ENCODE results near the gene SFMBT1. TPM values are rescaled to one million over a fixed set of nuclear protein-coding genes. Genes with fewer than 3 reads are reported as not detected.

Gene SFMBT1
- total and polyA plus RNA-seq, 2 of the 4 experiments (the other 2 are of a cell fraction) = 1.0 to 1.8 TPM

GRCh38 chr3:53080612-53081205, 34.8 kb upstream of the SFMBT1 start:
- TF ChIP-seq CTCF (conservative IDR thresholded peaks at IDR 0.05; ENCODE audit: low read depth, low read length) (no peak), CHD1 (IDR thresholded peaks at IDR 0.05; ENCODE audit: low read depth, low read length) (no peak), MXI1 (IDR thresholded peaks at IDR 0.05; ENCODE audit: borderline replicate concordance, low read depth, low read length) (no peak), CEBPB (IDR thresholded peaks at IDR 0.05; ENCODE audit: low read depth, low read length) (no peak), FOS (IDR thresholded peaks at IDR 0.05; ENCODE audit: low read depth, low read length) (no peak), MAFK (IDR thresholded peaks at IDR 0.05; ENCODE audit: low read depth, low read length) (no peak), NFE2L2 (IDR thresholded peaks at IDR 0.05; ENCODE audit: low read depth, low read length) (no peak), SMC3 (IDR thresholded peaks at IDR 0.05; ENCODE audit: low read depth, low read length) (no peak), BHLHE40 (IDR thresholded peaks at IDR 0.05; ENCODE audit: low read depth, low read length) (no peak), POLR2A (IDR thresholded peaks at IDR 0.05; ENCODE audit: low read depth, low read length) (no peak), MAZ (IDR thresholded peaks at IDR 0.05; ENCODE audit: borderline replicate concordance, low read depth, low read length) (no peak), RFX5 (IDR thresholded peaks at IDR 0.05; ENCODE audit: low read depth, low read length) (no peak), ELK1 (IDR thresholded peaks at IDR 0.05; ENCODE audit: borderline replicate concordance, low read depth, low read length) (no peak), RCOR1 (IDR thresholded peaks at IDR 0.05; ENCODE audit: insufficient replicate concordance, low read length) (no peak), USF2 (IDR thresholded peaks at IDR 0.05; ENCODE audit: low read depth, low read length) (no peak), RAD21 (IDR thresholded peaks at IDR 0.05; ENCODE audit: low read length) (no peak)
- intact Hi-C loops (cut with micrococcal nuclease) (no loop called here), dilution Hi-C loops (cut with HindIII; ENCODE audit: low sequenced_read_pairs, unreplicated experiment) (no loop called here), in situ Hi-C loops (cut with MboI; ENCODE audit: low sequenced_read_pairs) (no loop called here)
- H3K4me1 ChIP-seq (ENCODE audit: control insufficient read depth, insufficient read depth, low read length) = peaks cover 9% of the 10 kb centered on the region; the same call in 1 of the 2 replicates
- H3K27ac ChIP-seq (ENCODE audit: insufficient read depth, low read length) = no peak overlapping the region
- 0 out of 2 replicates have a peak, but pooled peaks cover 3% of the 10 kb centered on the region for H3K9me1 ChIP-seq (ENCODE audit: insufficient read depth, low read length)
- H3K9ac ChIP-seq (ENCODE audit: low read depth, low read length) = no peak overlapping the region
- H3K4ac ChIP-seq (ENCODE audit: low read depth, low read length) = no peak overlapping the region
- no peak overlapping the region for H3K18ac ChIP-seq (ENCODE audit: low read depth, low read length)
- no peak for ATAC-seq (ENCODE audit: low read depth)
- no peak overlapping the region for H2BK120ac ChIP-seq (ENCODE audit: low read depth, low read length)
- H3K4me3 ChIP-seq (ENCODE audit: insufficient read depth, low read depth, low read length) = no peak overlapping the region
- no peak overlapping the region for H4K8ac ChIP-seq (ENCODE audit: low read depth in 2 of 2, low read length in 2 of 2)
- H3K4me2 ChIP-seq (ENCODE audit: low read depth, low read length) = no peak overlapping the region
- no peak overlapping the region for H3K56ac ChIP-seq (ENCODE audit: extremely low read depth, insufficient read depth, low read length)
- H2AK9ac ChIP-seq (replicated peaks; ENCODE audit: low read depth, low read length, poor library complexity) = no peak overlapping the region
- no peak overlapping the region for H2AK5ac ChIP-seq (ENCODE audit: low read depth, low read length)
- no peak overlapping the region for H3K14ac ChIP-seq (replicated peaks; ENCODE audit: low read depth, low read length)
- no peaks in the 10 kb centered on the region for H3K79me1 ChIP-seq (ENCODE audit: low read depth in 1 of 2, low read length in 2 of 2)
- H2BK15ac ChIP-seq (ENCODE audit: low read depth, low read length) = no peak overlapping the region
- WGBS, 2 experiments (ENCODE audit: extremely low coverage in 2 of 2, insufficient read length in 1 of 2) = 100% methylated on average over 3 of the region's 7 CpGs; no CpG with 5 or more reads in 1 of the 2 experiments
- H3K36me3 ChIP-seq (ENCODE audit: control insufficient read depth, insufficient read depth, low read length) = no peaks in the 10 kb centered on the region
- no peak overlapping the region for H2BK5ac ChIP-seq (ENCODE audit: low read depth, low read length, poor library complexity, severe bottlenecking)
- no peak for DNase-seq
- no peaks in the 10 kb centered on the region for H3K27me3 ChIP-seq (ENCODE audit: control insufficient read depth, insufficient read depth, low read length)
- BruUV-seq (replicated peaks) = no TSS peak
- POLR2A ChIA-PET (ENCODE audit: unreplicated experiment) = no interaction called here
- H4K5ac ChIP-seq (ENCODE audit: low read depth, low read length) = no peak overlapping the region
- H3K23ac ChIP-seq (ENCODE audit: low read depth, low read length) = no peak overlapping the region
- no peaks in the 10 kb centered on the region for H3K9me3 ChIP-seq (ENCODE audit: control insufficient read depth, insufficient read depth, low read length)
- no peak overlapping the region for H2AFZ ChIP-seq (replicated peaks; ENCODE audit: low read length, poor library complexity)
- CTCF ChIA-PET = no interaction called here
- no peak overlapping the region for H4K91ac ChIP-seq (ENCODE audit: insufficient read depth, low read depth, low read length)
- H2BK20ac ChIP-seq (ENCODE audit: low read depth, low read length) = no peak overlapping the region
- no peaks in the 10 kb centered on the region; the same call in 1 of the 2 replicates for H4K20me1 ChIP-seq (ENCODE audit: insufficient read depth, low read length)

Measured in IMR-90 (cell line).